Parathyroid adenoma (tissue), 2 donors: ENCODE results near the gene CLASP2.

Experiments used
- H2AFZ ChIP-seq: fragments of 300-600 bp; sonication (generic); one replicate; pipeline ENCODE4 v1.7.0; 2017; ENCODE audit warnings: antibody characterized with exemption, mild to moderate bottlenecking
- H3K27ac ChIP-seq: fragments of 300-600 bp; sonication (generic); one replicate; pipeline ENCODE4 v1.7.0; 2017
- H3K27me3 ChIP-seq: fragments of 300-600 bp; sonication (generic); one replicate; pipeline ENCODE4 v1.7.0; 2017; ENCODE audit warnings: low read length; ENCODE audit not compliant: control insufficient read depth, insufficient read depth
- H3K36me3 ChIP-seq: fragments of 300-600 bp; sonication (generic); one replicate; pipeline ENCODE4 v1.7.0; 2017; ENCODE audit warnings: low read length; ENCODE audit not compliant: control insufficient read depth, insufficient read depth
- H3K4me1 ChIP-seq: fragments of 300-600 bp; sonication (generic); one replicate; pipeline ENCODE4 v1.7.0; 2017; ENCODE audit warnings: control low read depth
- H3K4me2 ChIP-seq: fragments of 300-600 bp; sonication (generic); one replicate; pipeline ENCODE4 v1.7.0; 2017; ENCODE audit warnings: low read length
- H3K4me3 ChIP-seq: fragments of 300-600 bp; sonication (generic); one replicate; pipeline ENCODE4 v1.7.0; 2017; ENCODE audit warnings: low read depth, low read length
- H3K79me2 ChIP-seq: fragments of 300-600 bp; sonication (generic); one replicate; pipeline ENCODE4 v1.7.0; 2017; ENCODE audit warnings: control low read depth
- H3K9ac ChIP-seq: fragments of 300-600 bp; sonication (generic); one replicate; pipeline ENCODE4 v1.7.0; 2017; ENCODE audit warnings: mild to moderate bottlenecking
- H3K9me3 ChIP-seq: fragments of 300-600 bp; sonication (generic); one replicate; pipeline ENCODE4 v1.7.0; 2017; ENCODE audit warnings: low read length; ENCODE audit not compliant: control insufficient read depth
- TF ChIP-seq, protein P1 (sequence below): fragments of 300-600 bp; sonication (generic); IDR thresholded peaks from one replicate; pipeline ENCODE4 v1.7.0; 2017; ENCODE audit warnings: antibody characterized with exemption, mild to moderate bottlenecking
- donor health status: primary hyperparathyroidism.

Gene CLASP2

DNA sequence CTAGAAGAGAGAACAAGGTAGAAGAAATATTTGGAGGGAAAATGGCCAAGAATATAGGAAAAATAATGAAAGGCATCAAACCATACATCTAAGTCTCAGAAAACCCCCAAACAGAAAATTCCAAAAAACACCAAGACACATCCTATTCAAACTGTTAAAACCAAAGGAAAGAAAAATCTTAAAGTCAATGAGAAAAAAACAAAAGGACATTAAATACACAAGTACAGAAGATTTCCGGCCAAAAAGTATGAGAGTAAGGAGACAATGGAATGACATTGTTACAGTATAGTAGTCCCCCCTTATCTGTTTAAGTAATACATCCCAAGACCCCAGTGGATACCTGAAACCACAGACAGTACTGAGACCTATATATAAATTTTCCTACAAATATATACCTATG lies 18.8 kb downstream of the CLASP2 start:
- peaks cover 24% of the 10 kb centered on the region for H3K79me2 ChIP-seq
- no peak overlapping the region for H3K4me3 ChIP-seq
- no peak overlapping the region for H3K4me2 ChIP-seq
- H3K9me3 ChIP-seq: no peaks in the 10 kb centered on the region
- H3K27ac ChIP-seq: no peak overlapping the region
- no peaks in the 10 kb centered on the region for H3K27me3 ChIP-seq
- H3K4me1 ChIP-seq: no peaks in the 10 kb centered on the region
- H2AFZ ChIP-seq: no peak overlapping the region
- H3K36me3 ChIP-seq: no peaks in the 10 kb centered on the region
- no peak overlapping the region for H3K9ac ChIP-seq
- TF ChIP-seq, protein P1, sequence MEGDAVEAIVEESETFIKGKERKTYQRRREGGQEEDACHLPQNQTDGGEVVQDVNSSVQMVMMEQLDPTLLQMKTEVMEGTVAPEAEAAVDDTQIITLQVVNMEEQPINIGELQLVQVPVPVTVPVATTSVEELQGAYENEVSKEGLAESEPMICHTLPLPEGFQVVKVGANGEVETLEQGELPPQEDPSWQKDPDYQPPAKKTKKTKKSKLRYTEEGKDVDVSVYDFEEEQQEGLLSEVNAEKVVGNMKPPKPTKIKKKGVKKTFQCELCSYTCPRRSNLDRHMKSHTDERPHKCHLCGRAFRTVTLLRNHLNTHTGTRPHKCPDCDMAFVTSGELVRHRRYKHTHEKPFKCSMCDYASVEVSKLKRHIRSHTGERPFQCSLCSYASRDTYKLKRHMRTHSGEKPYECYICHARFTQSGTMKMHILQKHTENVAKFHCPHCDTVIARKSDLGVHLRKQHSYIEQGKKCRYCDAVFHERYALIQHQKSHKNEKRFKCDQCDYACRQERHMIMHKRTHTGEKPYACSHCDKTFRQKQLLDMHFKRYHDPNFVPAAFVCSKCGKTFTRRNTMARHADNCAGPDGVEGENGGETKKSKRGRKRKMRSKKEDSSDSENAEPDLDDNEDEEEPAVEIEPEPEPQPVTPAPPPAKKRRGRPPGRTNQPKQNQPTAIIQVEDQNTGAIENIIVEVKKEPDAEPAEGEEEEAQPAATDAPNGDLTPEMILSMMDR: no peak

DNA sequence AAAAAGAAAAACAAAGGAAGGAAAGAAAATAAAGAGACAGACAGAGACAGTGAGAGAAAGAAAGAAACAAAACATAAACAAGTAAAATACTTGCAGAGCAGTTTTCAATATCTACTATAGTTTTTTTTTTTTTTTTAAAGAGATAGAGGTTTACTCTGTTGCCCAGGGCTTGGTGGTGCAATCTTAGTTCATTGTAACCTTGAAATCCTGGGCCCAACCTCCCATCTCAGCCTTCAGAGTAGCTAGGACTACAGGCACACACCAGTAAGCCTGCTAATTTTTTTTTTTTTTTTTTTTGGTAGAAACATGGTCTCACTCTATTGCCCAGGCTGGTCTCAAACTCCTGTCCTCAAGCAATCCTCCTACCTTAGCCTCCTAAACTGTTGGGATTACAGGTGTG lies 23.1 kb downstream of the CLASP2 start:
- Histone ChIP-seq H3K79me2 (no peaks in the 10 kb centered on the region), H3K36me3 (no peaks in the 10 kb centered on the region)
- TF ChIP-seq, protein P1: no peak

DNA sequence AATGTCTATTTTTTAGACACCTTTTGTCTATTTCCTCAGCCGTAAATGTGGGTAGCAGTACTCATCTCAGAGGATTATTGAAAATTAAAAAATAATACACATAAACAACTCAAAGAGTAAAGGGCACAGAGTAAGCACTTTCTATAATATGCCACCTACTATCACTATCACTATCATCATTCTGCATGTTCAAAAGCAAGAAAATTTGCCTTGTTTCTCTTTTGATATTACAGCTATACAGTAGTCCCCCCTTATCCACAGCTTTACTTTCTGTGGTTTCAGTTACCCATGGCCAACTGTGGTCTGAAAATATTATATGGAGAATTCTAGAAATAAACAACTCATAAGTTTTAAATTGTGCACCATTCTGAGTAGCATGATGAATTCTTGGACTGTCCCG lies 27.7 kb downstream of the CLASP2 start:
- no peak overlapping the region for H2AFZ ChIP-seq

More for the DNA sequence above, 23.1 kb downstream of the CLASP2 start:
- no peak overlapping the region for H3K9ac ChIP-seq
- H3K27me3 ChIP-seq: no peaks in the 10 kb centered on the region
- H3K4me1 ChIP-seq: no peaks in the 10 kb centered on the region
- no peaks in the 10 kb centered on the region for H3K9me3 ChIP-seq
- H3K27ac ChIP-seq: no peak overlapping the region
- H3K4me2 ChIP-seq: no peak overlapping the region
- no peak overlapping the region for H2AFZ ChIP-seq
- H3K4me3 ChIP-seq: no peak overlapping the region

DNA sequence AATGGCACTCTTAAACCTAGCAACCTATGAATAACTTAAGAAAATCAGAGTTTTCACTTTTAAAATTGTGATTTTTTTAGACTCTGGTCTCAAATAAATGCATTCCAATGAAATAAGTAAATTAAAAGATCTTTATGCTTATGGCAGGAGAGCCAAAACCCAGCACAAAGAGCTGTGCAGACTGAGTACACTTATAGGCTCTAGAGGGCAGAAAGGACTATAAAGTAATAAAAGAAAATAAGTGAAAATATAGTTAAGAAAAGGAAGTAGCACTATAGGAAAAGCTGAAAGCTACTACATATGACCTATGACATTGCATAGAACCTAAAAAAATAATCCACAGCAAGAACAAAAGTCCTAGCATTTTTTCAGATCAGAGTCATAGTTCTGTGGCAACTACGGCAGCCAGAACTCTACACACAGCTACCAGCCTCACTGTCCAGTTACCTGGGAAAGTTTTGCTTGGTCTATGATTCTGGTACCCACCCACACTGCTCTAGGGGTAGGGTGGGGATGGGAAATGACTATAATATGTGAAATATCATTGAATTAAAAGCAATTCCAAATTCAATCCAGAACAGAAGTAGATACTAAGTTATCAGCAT lies 30.5 kb downstream of the CLASP2 start:
- H3K4me1 ChIP-seq: no peaks in the 10 kb centered on the region
- no peak overlapping the region for H3K9ac ChIP-seq
- no peaks in the 10 kb centered on the region for H3K36me3 ChIP-seq

More for the DNA sequence above, 27.7 kb downstream of the CLASP2 start:
- Histone ChIP-seq H3K4me3 (no peak overlapping the region), H3K27ac (no peak overlapping the region), H3K36me3 (no peaks in the 10 kb centered on the region), H3K9ac (no peak overlapping the region), H3K9me3 (no peaks in the 10 kb centered on the region), H3K27me3 (no peaks in the 10 kb centered on the region), H3K4me2 (no peak overlapping the region), H3K79me2 (no peaks in the 10 kb centered on the region), H3K4me1 (no peaks in the 10 kb centered on the region)
- TF ChIP-seq, protein P1: no peak

More for the DNA sequence above, 30.5 kb downstream of the CLASP2 start:
- H3K27ac ChIP-seq: no peak overlapping the region
- no peaks in the 10 kb centered on the region for H3K79me2 ChIP-seq
- no peak overlapping the region for H2AFZ ChIP-seq
- H3K9me3 ChIP-seq: no peaks in the 10 kb centered on the region
- TF ChIP-seq, protein P1: no peak
- no peak overlapping the region for H3K4me3 ChIP-seq
- no peak overlapping the region for H3K4me2 ChIP-seq
- H3K27me3 ChIP-seq: no peaks in the 10 kb centered on the region
